WTC11 (cell line): ENCODE measurements around the gene PHACTR3. TPM values are rescaled to one million over a fixed set of nuclear protein-coding genes. Genes with fewer than 3 reads are reported as not detected.

Experiments
- ATAC-seq: fragments of 200-7000 bp; cut with Tn5 transposase; 2 replicates; pipeline ENCODE4 v1.10.0; 2021; ENCODE audit warnings: mild to moderate bottlenecking, moderate library complexity
- CTCF ChIA-PET: fragments of 300-600 bp; sonication (Branson Sonifier 250); formaldehyde crosslinking; loops from one replicate; lab custom pipeline; 2021; ENCODE audit warnings: antibody characterized with exemption; lab: Charles Lee
- POLR2A ChIA-PET: fragments of 350-600 bp; sonication (Branson Sonifier 250); formaldehyde crosslinking; loops from one replicate; lab custom pipeline; 2021; ENCODE audit warnings: antibody characterized with exemption; lab: Charles Lee
- DNase-seq: peaks from one replicate; pipeline ENCODE4 v3.0.0; 2021; ENCODE audit warnings: low spot score
- H3K27ac Mint-ChIP-seq: 2 replicates; pipeline ENCODE4 v1.8.0; 2021; ENCODE audit warnings: mixed read lengths
- H3K27me3 Mint-ChIP-seq: 2 replicates; pipeline ENCODE4 v1.8.0; 2021; ENCODE audit warnings: low read depth, mild to moderate bottlenecking, moderate library complexity, mixed read lengths
- H3K36me3 Mint-ChIP-seq: 2 replicates; pipeline ENCODE4 v1.8.0; 2021; ENCODE audit warnings: mixed read lengths
- H3K4me1 Mint-ChIP-seq: 2 replicates; pipeline ENCODE4 v1.8.0; 2022; ENCODE audit warnings: mixed read lengths
- H3K4me3 Mint-ChIP-seq: 2 replicates; pipeline ENCODE4 v1.8.0; 2021; ENCODE audit warnings: mild to moderate bottlenecking, moderate library complexity, mixed read lengths
- H3K9me3 Mint-ChIP-seq: 2 replicates; pipeline ENCODE4 v1.8.0; 2021; ENCODE audit warnings: mixed read lengths
- CDX4 ChIP-seq: fragments of 250-450 bp; sonication (Bioruptor Pico); IDR thresholded peaks from 2 replicates; pipeline ENCODE4 v1.9.0; 2021; ENCODE audit warnings: moderate library complexity, mild to moderate bottlenecking, inconsistent platforms, borderline replicate concordance
- E2F5 ChIP-seq: sonication (generic); formaldehyde crosslinking; IDR thresholded peaks from 2 replicates; pipeline ENCODE4 v1.8.1; 2022; ENCODE audit warnings: mild to moderate bottlenecking, moderate library complexity, missing genetic modification reagents
- ELF4 ChIP-seq: sonication (generic); formaldehyde crosslinking; IDR thresholded peaks from 2 replicates; pipeline ENCODE4 v1.8.1; 2022; ENCODE audit warnings: low read depth, mild to moderate bottlenecking, moderate library complexity, missing genetic modification reagents
- ERG ChIP-seq: fragments of 250-450 bp; sonication (Bioruptor Pico); IDR thresholded peaks from 2 replicates; pipeline ENCODE4 v1.8.0; 2021; ENCODE audit warnings: mild to moderate bottlenecking
- ESRRA ChIP-seq: sonication (generic); formaldehyde crosslinking; IDR thresholded peaks from 2 replicates; pipeline ENCODE4 v1.8.1; 2022; ENCODE audit warnings: mild to moderate bottlenecking, missing genetic modification reagents, borderline replicate concordance
- FOXJ3 ChIP-seq: sonication (generic); formaldehyde crosslinking; IDR thresholded peaks from 2 replicates; pipeline ENCODE4 v1.9.0; 2021; ENCODE audit warnings: missing genetic modification reagents, mild to moderate bottlenecking, borderline replicate concordance
- MAX ChIP-seq: sonication (generic); formaldehyde crosslinking; IDR thresholded peaks from 2 replicates; pipeline ENCODE4 v1.8.0; 2022; ENCODE audit warnings: mild to moderate bottlenecking, missing genetic modification reagents
- MXD4 ChIP-seq: fragments of 250-450 bp; sonication (Bioruptor Pico); IDR thresholded peaks from 2 replicates; pipeline ENCODE4 v1.8.0; 2021; ENCODE audit warnings: mild to moderate bottlenecking, moderate library complexity, borderline replicate concordance
- NFATC4 ChIP-seq: fragments of 250-450 bp; sonication (Bioruptor Pico); IDR thresholded peaks from 2 replicates; pipeline ENCODE4 v1.9.0; 2021; ENCODE audit warnings: mild to moderate bottlenecking
- NR2C2 ChIP-seq: sonication (generic); formaldehyde crosslinking; IDR thresholded peaks from 2 replicates; pipeline ENCODE4 v1.8.0; 2022; ENCODE audit warnings: mild to moderate bottlenecking, missing genetic modification reagents
- OVOL2 ChIP-seq: fragments of 250-450 bp; sonication (Bioruptor Pico); IDR thresholded peaks from 2 replicates; pipeline ENCODE4 v1.9.0; 2021; ENCODE audit warnings: mild to moderate bottlenecking, borderline replicate concordance
- PRDM15 ChIP-seq: sonication (generic); formaldehyde crosslinking; IDR thresholded peaks from 2 replicates; pipeline ENCODE4 v1.8.0; 2022; ENCODE audit warnings: missing genetic modification reagents
- TEAD1 ChIP-seq: sonication (generic); formaldehyde crosslinking; IDR thresholded peaks from 2 replicates; pipeline ENCODE4 v1.8.0; 2022; ENCODE audit warnings: mild to moderate bottlenecking, missing genetic modification reagents
- ZMAT4 ChIP-seq: fragments of 250-450 bp; sonication (Bioruptor Pico); IDR thresholded peaks from 2 replicates; pipeline ENCODE4 v1.9.0; 2021; ENCODE audit warnings: mild to moderate bottlenecking
- ZNF416 ChIP-seq: fragments of 250-450 bp; sonication (Bioruptor Pico); IDR thresholded peaks from 2 replicates; pipeline ENCODE4 v1.9.0; 2021; ENCODE audit warnings: mild to moderate bottlenecking, inconsistent platforms
- ZNF423 ChIP-seq: fragments of 250-450 bp; sonication (Bioruptor Pico); IDR thresholded peaks from 2 replicates; pipeline ENCODE4 v2.1.2; 2022; ENCODE audit warnings: mild to moderate bottlenecking, moderate library complexity
- total RNA-seq: library from RNA; stranded (reverse); gene quantifications from 3 replicates; pipeline ENCODE4 v1.2.3, GENCODE V29; 2021
- TF ChIP-seq, protein P1 (sequence below): sonication (generic); formaldehyde crosslinking; IDR thresholded peaks from 2 replicates; pipeline ENCODE4 v1.8.1; 2022; ENCODE audit warnings: low read depth, missing genetic modification reagents, borderline replicate concordance
- TF ChIP-seq, protein P2 (sequence below): fragments of 250-450 bp; sonication (Bioruptor Pico); IDR thresholded peaks from 2 replicates; pipeline ENCODE4 v1.9.0; 2021; ENCODE audit warnings: mild to moderate bottlenecking, borderline replicate concordance
- TF ChIP-seq, protein P3 (sequence below): sonication (generic); formaldehyde crosslinking; IDR thresholded peaks from 2 replicates; pipeline ENCODE4 v1.8.0; 2022; ENCODE audit warnings: mild to moderate bottlenecking, missing genetic modification reagents
- TF ChIP-seq, protein P4 (sequence below): sonication (generic); formaldehyde crosslinking; IDR thresholded peaks from 2 replicates; pipeline ENCODE4 v1.8.1; 2023; ENCODE audit warnings: mild to moderate bottlenecking, missing genetic modification reagents, moderate library complexity

Gene PHACTR3
- total RNA-seq, 1 experiment from 2014 or later: 0.28 TPM

- H3K27ac Mint-ChIP-seq: no peak overlapping the region
- no peaks in the 10 kb centered on the region for H3K36me3 Mint-ChIP-seq
- POLR2A ChIA-PET: no interaction called here
- TF ChIP-seq ELF4 (no peak), PRDM15 (CRISPR knock-in tag) (no peak), E2F5 (CRISPR knock-in tag) (no peak), ZMAT4 (CRISPR knock-in tag) (no peak), NR2C2 (CRISPR knock-in tag) (no peak), NFATC4 (CRISPR knock-in tag) (no peak), OVOL2 (CRISPR knock-in tag) (no peak), ZNF423 (CRISPR knock-in tag) (no peak), ERG (CRISPR knock-in tag) (no peak), CDX4 (CRISPR knock-in tag) (no peak), ZNF416 (CRISPR knock-in tag) (no peak), MXD4 (CRISPR knock-in tag) (no peak), TEAD1 (CRISPR knock-in tag) (no peak), MAX (CRISPR knock-in tag) (no peak), FOXJ3 (CRISPR knock-in tag) (no peak), ESRRA (CRISPR knock-in tag) (no peak)
- TF ChIP-seq, protein P1, sequence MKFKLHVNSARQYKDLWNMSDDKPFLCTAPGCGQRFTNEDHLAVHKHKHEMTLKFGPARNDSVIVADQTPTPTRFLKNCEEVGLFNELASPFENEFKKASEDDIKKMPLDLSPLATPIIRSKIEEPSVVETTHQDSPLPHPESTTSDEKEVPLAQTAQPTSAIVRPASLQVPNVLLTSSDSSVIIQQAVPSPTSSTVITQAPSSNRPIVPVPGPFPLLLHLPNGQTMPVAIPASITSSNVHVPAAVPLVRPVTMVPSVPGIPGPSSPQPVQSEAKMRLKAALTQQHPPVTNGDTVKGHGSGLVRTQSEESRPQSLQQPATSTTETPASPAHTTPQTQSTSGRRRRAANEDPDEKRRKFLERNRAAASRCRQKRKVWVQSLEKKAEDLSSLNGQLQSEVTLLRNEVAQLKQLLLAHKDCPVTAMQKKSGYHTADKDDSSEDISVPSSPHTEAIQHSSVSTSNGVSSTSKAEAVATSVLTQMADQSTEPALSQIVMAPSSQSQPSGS (CRISPR knock-in tag): no peak
- TF ChIP-seq, protein P2, sequence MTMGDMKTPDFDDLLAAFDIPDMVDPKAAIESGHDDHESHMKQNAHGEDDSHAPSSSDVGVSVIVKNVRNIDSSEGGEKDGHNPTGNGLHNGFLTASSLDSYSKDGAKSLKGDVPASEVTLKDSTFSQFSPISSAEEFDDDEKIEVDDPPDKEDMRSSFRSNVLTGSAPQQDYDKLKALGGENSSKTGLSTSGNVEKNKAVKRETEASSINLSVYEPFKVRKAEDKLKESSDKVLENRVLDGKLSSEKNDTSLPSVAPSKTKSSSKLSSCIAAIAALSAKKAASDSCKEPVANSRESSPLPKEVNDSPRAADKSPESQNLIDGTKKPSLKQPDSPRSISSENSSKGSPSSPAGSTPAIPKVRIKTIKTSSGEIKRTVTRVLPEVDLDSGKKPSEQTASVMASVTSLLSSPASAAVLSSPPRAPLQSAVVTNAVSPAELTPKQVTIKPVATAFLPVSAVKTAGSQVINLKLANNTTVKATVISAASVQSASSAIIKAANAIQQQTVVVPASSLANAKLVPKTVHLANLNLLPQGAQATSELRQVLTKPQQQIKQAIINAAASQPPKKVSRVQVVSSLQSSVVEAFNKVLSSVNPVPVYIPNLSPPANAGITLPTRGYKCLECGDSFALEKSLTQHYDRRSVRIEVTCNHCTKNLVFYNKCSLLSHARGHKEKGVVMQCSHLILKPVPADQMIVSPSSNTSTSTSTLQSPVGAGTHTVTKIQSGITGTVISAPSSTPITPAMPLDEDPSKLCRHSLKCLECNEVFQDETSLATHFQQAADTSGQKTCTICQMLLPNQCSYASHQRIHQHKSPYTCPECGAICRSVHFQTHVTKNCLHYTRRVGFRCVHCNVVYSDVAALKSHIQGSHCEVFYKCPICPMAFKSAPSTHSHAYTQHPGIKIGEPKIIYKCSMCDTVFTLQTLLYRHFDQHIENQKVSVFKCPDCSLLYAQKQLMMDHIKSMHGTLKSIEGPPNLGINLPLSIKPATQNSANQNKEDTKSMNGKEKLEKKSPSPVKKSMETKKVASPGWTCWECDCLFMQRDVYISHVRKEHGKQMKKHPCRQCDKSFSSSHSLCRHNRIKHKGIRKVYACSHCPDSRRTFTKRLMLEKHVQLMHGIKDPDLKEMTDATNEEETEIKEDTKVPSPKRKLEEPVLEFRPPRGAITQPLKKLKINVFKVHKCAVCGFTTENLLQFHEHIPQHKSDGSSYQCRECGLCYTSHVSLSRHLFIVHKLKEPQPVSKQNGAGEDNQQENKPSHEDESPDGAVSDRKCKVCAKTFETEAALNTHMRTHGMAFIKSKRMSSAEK: no peak
- TF ChIP-seq, protein P3, sequence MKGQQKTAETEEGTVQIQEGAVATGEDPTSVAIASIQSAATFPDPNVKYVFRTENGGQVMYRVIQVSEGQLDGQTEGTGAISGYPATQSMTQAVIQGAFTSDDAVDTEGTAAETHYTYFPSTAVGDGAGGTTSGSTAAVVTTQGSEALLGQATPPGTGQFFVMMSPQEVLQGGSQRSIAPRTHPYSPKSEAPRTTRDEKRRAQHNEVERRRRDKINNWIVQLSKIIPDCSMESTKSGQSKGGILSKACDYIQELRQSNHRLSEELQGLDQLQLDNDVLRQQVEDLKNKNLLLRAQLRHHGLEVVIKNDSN (CRISPR knock-in tag): no peak
- TF ChIP-seq, protein P4, sequence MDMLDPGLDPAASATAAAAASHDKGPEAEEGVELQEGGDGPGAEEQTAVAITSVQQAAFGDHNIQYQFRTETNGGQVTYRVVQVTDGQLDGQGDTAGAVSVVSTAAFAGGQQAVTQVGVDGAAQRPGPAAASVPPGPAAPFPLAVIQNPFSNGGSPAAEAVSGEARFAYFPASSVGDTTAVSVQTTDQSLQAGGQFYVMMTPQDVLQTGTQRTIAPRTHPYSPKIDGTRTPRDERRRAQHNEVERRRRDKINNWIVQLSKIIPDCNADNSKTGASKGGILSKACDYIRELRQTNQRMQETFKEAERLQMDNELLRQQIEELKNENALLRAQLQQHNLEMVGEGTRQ (CRISPR knock-in tag): no peak
- TF ChIP-seq, all 79 proteins: peak for 0
- H3K9me3 Mint-ChIP-seq: peaks cover 20% of the 10 kb centered on the region
- H3K4me1 Mint-ChIP-seq: no peaks in the 10 kb centered on the region
- ATAC-seq (no peak), DNase-seq (no peak)
- no peak overlapping the region for H3K4me3 Mint-ChIP-seq
- CTCF ChIA-PET: no interaction called here
- peaks cover 66% of the 10 kb centered on the region for H3K27me3 Mint-ChIP-seq
Observed at GRCh38 chr20:59628171-59628570, 23.8 kb downstream of the PHACTR3 start.
